Tibial nerve (tissue), 4 donors: ENCODE data around the gene ACTL7B. TPM values are rescaled to one million over a fixed set of nuclear protein-coding genes. Genes with fewer than 3 reads are reported as not detected.
"Not testable (repeated sequence)": the region's sequence is repeated elsewhere in the genome, so short reads cannot be mapped to it uniquely, and the experiment has no call there.

Experiments used
- DNase-seq, 2 donors: peaks; one replicate each; pipeline ENCODE4 v3.0.0-alpha.2; 2019; ENCODE audit warnings: low spot score in 2 of 2
- H3K27ac ChIP-seq, 4 donors: fragments of 200-600 bp; sonication (generic) in 3 of 4; one replicate each; pipeline ENCODE4 v1.5.1; 2017 to 2019; ENCODE audit warnings: mild to moderate bottlenecking in 1 of 4
- H3K27me3 ChIP-seq, 2 donors: fragments of 200-600 bp; sonication (generic) in 1 of 2; one replicate each; pipeline versions ENCODE4 v1.5.1 to v1.6.0; 2017 to 2019
- H3K36me3 ChIP-seq, 3 donors: fragments of 200-600 bp; sonication (generic); one replicate each; pipeline ENCODE4 v1.5.1; 2018 to 2019
- H3K4me1 ChIP-seq, 4 donors: fragments of 200-600 bp; sonication (generic) in 3 of 4; one replicate each; pipeline ENCODE4 v1.5.1; 2017 to 2019
- H3K4me3 ChIP-seq, 4 donors: fragments of 200-600 bp; sonication (generic) in 3 of 4; one replicate each; pipeline ENCODE4 v1.5.1; 2017 to 2019; ENCODE audit warnings: mild to moderate bottlenecking in 1 of 4, moderate library complexity in 1 of 4
- H3K9me3 ChIP-seq, 4 donors: fragments of 200-600 bp; sonication (generic) in 3 of 4; one replicate each; pipeline ENCODE4 v1.5.1; 2017 to 2019
- CTCF ChIP-seq, 5 experiments: fragments of 200-600 bp in 3 of 5; fragments of 450-650 bp in 2 of 5; sonication (generic) in 3 of 5; IDR thresholded peaks; one replicate each; pipeline ENCODE4 v1.5.1; 2016 to 2019; ENCODE audit warnings: antibody characterized with exemption in 5 of 5, mild to moderate bottlenecking in 3 of 5, moderate library complexity in 2 of 5
- EP300 ChIP-seq, 2 donors: sonication (generic); formaldehyde crosslinking; IDR thresholded peaks; one replicate each; pipeline ENCODE4 v1.6.1; 2017; ENCODE audit warnings: antibody characterized with exemption in 2 of 2, mild to moderate bottlenecking in 1 of 2
- POLR2A ChIP-seq, 2 donors: fragments of 450-650 bp; IDR thresholded peaks; one replicate each; pipeline ENCODE4 v1.6.1; 2017; ENCODE audit warnings: antibody characterized with exemption in 2 of 2, mild to moderate bottlenecking in 2 of 2, moderate library complexity in 2 of 2
- WGBS, 2 donors: methylation state at CpG; one replicate each; pipeline ENCODE4 v1.1.5; 2018; 5-methylcytosine and 5-hydroxymethylcytosine counted together
- total RNA-seq, 4 donors: library from RNA; depleted of rRNA; stranded (reverse); fragments of >200 nt; gene quantifications; one replicate each; pipeline ENCODE4 v1.1.0, GENCODE V29; 2016

Gene ACTL7B
- total RNA-seq, 4 donors from 2014 or later, result not detected

GRCh38 chr9:108897324-108898096 lies 41.7 kb upstream of the ACTL7B start:
- H3K36me3 ChIP-seq, result peaks cover 0 to 96% (median 32%) of the 10 kb centered on the region in 3 donors
- no peak overlapping the region for H3K4me3 ChIP-seq
- no peak for DNase-seq
- no peaks in the 10 kb centered on the region for H3K4me1 ChIP-seq
- TF ChIP-seq EP300 (IDR thresholded peaks at IDR 0.05) (no peak), CTCF (IDR thresholded peaks at IDR 0.05) (no peak), POLR2A (IDR thresholded peaks at IDR 0.05) (no peak)
- H3K27me3 ChIP-seq, result no peaks in the 10 kb centered on the region
- no peaks in the 10 kb centered on the region for H3K9me3 ChIP-seq
- no peak overlapping the region for H3K27ac ChIP-seq
- WGBS, 2 donors, result 89 to 91% methylated on average over 2 of the region's 2 CpGs

GRCh38 chr9:108894225-108894997 lies 38.6 kb upstream of the ACTL7B start:
- Histone ChIP-seq H3K4me3 (no peak overlapping the region), H3K9me3 (no peaks in the 10 kb centered on the region), H3K27ac (no peak overlapping the region), H3K36me3 (peaks cover 0 to 98% (median 40%) of the 10 kb centered on the region in 3 donors), H3K27me3 (no peaks in the 10 kb centered on the region), H3K4me1 (no peaks in the 10 kb centered on the region)
- no peak for DNase-seq
- WGBS, 2 donors, result 52 to 69% methylated on average over 4 of the region's 4 CpGs
- no peak for TF ChIP-seq CTCF (IDR thresholded peaks at IDR 0.05)
- TF ChIP-seq POLR2A (IDR thresholded peaks at IDR 0.05), result no peak
- TF ChIP-seq EP300 (IDR thresholded peaks at IDR 0.05), result no peak

- 79 to 80% methylated on average over 4 of the region's 4 CpGs for WGBS, 2 donors
- peaks cover 0 to 93% (median 34%) of the 10 kb centered on the region in 3 donors for H3K36me3 ChIP-seq
- H3K4me3 ChIP-seq, result no peak overlapping the region
- H3K9me3 ChIP-seq, result no peaks in the 10 kb centered on the region
- TF ChIP-seq POLR2A (IDR thresholded peaks at IDR 0.05) (no peak), CTCF (IDR thresholded peaks at IDR 0.05) (peak in 1 of 5 experiments; percentile 12), EP300 (IDR thresholded peaks at IDR 0.05) (no peak)
- H3K27me3 ChIP-seq, result no peaks in the 10 kb centered on the region
- DNase-seq, result no peak
- H3K27ac ChIP-seq, result no peak overlapping the region
- peaks cover 0 to 5% (median 0%) of the 10 kb centered on the region in 4 donors for H3K4me1 ChIP-seq
Observed at GRCh38 chr9:108889649-108890067, 33.9 kb upstream of the ACTL7B start.

GRCh38 chr9:108886594-108887271 lies 30.9 kb upstream of the ACTL7B start:
- not testable (repeated sequence) for H3K9me3 ChIP-seq, H3K27me3 ChIP-seq, DNase-seq, H3K4me3 ChIP-seq, H3K4me1 ChIP-seq, H3K27ac ChIP-seq
- WGBS, 2 donors, result 91 to 96% methylated on average over 3 of the region's 3 CpGs
- H3K36me3 ChIP-seq, result peaks cover 0 to 83% (median 8%) of the 10 kb centered on the region in 3 donors

GRCh38 chr9:108885643-108886348 lies 30.0 kb upstream of the ACTL7B start:
- Histone ChIP-seq H3K27ac (no peak overlapping the region), H3K27me3 (no peaks in the 10 kb centered on the region), H3K9me3 (no peaks in the 10 kb centered on the region), H3K36me3 (peaks cover 0 to 83% (median 3%) of the 10 kb centered on the region in 3 donors), H3K4me1 (peaks cover 0 to 5% (median 0%) of the 10 kb centered on the region in 4 donors), H3K4me3 (no peak overlapping the region)
- DNase-seq, result no peak
- WGBS, 2 donors, result 71 to 91% methylated on average over 1 of the region's 1 CpG
- TF ChIP-seq EP300 (IDR thresholded peaks at IDR 0.05), result no peak
- no peak for TF ChIP-seq CTCF (IDR thresholded peaks at IDR 0.05)
- no peak for TF ChIP-seq POLR2A (IDR thresholded peaks at IDR 0.05)
